Stimulated activated CD4-positive, alpha-beta T cell treated with anti-CD3 and anti-CD28 coated beads, TNF-alpha, amount 100 ng/mL, for 48 hours (primary cell): ENCODE results near the gene SORBS1.

ENCODE experiments used
- DNase-seq, 3 donors: peaks; one replicate each; pipeline ENCODE4 v3.0.0-alpha.2; 2020; ENCODE audit warnings: low read depth in 3 of 3

The SORBS1 gene

DNA sequence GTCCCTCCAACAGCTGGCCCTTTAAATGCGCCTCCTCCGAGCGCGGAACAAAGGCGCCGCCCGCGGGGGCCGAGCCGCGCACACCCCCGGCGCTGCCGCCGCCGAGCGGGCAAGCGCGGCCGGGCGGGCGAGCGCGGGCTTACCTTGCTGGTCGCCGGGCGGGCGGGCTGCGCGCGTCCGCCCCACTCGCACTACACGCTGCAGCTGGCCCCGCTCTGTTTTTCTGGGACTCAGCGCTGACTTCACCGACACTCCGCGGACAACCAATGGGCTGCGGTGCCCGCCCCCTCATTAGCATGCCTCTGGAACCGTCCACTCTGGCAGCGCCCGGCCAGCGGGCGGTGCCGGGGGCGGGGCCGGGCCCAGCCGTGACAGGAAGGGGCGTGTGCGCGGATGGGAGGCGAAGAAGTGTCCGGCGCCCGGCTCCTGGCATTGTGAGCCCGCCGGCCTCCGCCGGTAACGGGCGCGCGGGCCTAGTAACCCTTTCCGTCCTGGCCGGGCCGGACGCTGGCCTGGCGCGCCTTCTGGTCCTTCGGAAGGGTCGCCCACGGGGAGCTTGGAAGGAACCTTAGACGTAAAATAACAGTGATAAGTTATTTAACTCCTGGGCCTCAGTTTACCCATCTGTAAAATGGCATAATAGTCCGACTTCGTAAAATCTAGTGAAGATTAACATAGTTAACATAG, at the start of gene SORBS1:
Gene SORBS1 (minus strand): TSS at position 195 of the 687 bp plus-strand sequence. CDS start 120,236 bp downstream, outside the sequence.
- peak; percentile 67 to 72 (median 70) for DNase-seq

DNA sequence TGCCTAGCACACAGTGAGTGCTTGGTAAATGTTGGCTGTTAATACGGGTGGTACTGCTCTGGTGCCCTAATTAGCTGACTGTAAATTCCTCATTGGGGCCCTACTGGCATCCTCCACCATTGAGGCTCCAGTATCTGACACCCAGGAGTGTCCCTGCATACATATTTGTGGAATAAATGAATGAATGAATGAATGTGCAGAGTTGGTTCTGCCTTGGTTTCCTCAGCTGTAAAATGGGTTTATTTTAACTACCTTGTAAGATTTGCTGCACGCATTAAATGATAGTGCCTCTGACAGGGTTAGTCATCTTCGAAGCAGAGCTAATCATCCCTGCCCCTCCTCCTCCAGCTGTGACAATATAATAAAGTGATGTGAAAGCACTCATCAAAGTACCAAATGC, 49.6 kb upstream of the SORBS1 start:
- DNase-seq: no peak

DNA sequence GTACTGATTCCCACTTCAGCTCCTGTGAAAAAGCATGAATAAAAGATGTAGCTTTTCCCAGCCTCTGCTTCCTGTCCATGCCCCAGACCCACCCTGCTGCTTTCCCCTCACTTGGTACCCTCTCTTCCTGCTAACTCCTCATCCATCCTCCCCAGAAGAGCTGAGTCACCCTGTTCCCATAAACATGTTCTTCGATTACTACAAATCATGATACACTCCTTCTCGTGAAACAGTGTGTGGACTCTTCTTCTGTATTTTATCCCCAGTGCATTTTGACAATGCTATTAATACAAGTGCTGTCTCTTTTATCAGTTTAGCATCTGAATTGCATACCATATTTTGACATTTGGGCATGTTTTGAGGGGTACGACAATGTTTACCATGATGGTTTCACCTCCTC, 45.8 kb upstream of the SORBS1 start:
- DNase-seq: no peak

DNA sequence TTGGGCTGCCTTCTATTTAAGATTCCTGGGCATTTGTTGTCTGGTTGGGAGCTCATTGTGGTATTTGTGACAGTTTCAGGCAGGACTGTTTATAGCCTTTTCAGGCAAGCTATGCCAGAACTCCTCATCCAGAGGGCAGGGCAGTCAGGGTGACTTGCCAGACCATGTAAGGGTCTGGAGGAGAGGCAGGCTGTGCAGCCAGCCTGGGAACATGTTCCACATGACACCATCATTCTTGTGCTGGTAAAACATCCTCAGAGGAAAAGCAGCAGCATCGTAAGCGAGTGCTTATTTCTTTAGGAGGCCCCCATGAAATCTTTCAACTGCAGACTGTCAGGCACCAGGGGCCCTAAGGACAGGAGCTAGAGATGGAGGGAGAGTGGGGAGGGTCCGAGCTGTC, 44.0 kb upstream of the SORBS1 start:
- DNase-seq: no peak

DNA sequence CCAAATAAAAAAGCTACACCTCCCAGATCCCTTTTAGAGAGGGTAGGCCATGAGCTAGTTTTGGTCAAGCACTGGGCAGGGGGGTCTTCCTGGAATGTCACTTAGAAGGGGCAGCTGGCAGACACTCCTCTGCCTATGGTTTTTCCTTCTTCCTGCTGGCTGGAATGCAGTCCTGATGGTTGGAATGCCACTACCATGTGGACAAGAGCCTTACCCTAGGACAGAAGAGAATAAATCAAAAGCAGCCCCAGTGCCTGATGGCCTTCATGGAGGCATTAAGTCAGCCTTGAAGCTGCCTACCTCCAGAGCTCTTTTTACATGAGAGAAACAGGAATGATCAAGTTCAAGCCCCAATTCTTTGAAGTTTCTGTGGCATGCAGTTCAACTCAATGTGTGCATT, 43.5 kb upstream of the SORBS1 start:
- no peak for DNase-seq

DNA sequence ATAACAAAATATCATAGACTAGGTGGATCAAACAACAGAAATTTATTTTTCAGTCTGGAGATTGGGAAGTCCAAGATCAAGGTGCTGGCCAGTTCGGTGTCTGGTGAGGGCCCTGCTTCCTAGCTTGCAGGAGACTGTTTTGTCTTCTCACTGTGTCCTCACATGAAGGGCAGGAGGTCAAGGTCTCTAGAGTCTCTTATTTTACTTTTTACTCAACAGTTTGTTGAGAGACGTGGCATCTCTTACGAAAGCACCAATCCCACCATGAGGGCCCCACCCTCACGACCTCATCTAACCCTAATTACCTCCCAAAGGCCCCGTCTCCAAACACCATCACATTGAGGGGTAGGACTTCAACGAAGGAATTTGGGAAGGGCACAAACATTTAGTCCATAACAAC, 41.2 kb upstream of the SORBS1 start:
- no peak for DNase-seq

DNA sequence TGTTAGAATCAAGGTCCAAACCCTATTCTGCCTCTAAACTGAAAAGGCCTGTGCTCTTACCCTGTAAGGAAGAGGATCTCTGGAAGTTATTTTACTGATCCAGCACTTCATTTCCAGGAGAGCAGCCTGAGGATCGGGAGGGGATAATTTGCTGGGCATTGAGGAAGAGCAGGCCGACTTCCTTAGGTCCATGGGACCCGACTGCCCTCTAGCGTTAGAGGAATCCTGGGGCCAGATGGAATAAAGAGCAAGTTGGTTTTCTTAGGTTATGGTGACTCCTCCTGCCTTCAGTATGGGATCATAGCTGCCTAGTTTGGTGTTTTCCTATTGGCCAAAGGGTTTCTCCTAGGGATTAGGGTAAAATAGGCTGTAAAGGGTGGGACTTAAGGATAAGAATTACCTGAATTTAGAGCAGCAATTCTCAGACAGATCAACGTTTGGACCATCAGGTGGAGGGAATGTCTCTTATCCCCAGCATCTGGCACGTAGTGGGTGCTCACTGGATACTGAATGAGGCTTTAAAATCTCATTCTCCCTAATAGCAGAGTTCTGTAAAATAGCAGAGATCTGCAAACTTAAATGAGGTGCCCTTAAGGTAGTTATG, 40.0 kb upstream of the SORBS1 start:
- peak; percentile 2 to 21 (median 18) for DNase-seq

DNA sequence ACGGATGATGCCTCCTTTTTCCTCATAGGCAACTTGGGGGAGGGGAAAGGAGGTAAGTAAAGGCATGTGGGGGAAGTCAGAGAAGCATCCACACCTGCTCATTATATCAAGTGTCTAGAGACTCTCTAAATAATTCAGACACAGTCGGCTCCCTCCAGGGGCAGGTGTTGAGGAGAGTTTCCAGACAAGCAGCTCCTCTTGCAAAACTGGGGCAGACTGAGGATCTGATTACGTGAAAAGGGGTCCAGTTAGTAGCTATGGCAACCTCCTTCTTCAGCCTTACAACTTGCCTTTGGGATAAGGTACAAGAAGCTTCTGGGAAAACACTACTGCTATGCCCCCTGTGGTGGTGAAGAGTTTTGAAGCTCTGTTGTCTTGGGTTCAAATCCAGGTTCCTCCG, 39.0 kb upstream of the SORBS1 start:
- no peak for DNase-seq

DNA sequence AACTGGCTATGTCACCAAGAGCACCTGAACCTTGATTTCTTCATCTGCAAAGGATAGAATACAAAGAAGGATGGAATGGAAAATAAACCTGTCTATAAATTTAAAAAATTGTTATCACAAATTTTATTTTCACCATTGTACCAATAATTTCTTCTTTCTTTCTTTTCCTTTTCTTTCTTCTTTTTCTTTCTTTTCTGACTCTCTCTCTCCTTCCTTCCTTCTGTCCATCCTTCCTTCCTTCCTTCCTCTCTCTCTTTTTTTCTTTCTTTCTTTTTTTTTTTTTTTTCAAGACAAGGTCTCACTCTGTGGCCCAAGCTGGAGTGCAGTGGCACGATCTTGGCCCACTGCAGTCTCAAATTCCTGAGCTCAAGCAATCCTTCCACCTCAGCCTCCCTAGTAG, 36.6 kb upstream of the SORBS1 start:
- no peak for DNase-seq

DNA sequence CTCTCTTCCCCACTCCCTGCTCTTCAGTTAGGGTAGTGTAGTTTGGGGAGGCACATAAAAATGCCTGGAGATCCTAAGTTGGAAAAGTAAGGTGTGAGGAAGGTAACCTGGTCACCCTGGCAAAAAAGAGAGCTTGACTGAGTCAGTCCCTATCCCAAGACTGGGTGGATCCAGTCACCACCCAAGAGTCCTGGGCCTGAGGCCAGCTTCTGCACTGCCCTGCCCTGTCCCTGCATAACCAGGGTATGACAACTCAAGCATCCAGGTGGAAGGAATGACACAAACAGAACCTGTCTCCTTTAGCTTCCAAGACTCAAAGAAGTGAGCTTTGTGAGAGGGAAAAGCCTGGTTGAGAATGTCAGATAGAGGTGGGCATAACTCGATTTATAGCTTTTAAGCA, 26.9 kb upstream of the SORBS1 start:
- DNase-seq: no peak

DNA sequence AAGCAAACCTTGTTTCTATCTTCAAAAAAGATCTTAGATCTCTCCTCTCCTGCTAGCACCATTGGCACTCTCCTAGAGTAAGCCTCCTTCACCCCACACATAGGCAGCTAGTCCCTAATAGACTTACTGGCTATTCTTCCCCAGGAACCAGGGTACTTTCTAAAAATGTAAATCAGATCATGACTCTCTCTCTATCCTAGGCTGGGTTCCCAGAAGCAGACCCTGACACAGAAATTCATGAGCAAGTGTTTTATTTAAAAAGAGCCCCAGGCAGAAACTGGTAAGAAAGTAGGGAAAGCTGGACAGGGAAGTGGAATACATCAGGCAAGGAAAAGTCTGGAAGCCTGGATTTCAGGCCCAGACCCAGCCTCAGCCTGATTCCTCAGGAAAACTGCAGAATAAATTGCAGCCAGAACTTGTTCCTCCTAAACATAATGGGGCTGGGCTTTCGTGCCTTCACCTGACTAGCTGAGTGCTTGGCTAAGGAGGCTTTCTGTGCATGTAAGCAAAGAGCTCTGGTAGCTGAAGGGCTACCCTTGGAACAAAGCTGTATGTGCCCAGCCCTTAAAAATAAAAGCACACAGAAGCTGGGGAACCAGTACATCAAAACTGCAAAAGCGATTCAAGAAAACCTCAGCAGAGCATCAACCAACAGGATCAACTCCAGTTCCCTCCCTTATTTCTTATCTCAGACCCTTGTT, 18.8 kb upstream of the SORBS1 start:
- no peak for DNase-seq

DNA sequence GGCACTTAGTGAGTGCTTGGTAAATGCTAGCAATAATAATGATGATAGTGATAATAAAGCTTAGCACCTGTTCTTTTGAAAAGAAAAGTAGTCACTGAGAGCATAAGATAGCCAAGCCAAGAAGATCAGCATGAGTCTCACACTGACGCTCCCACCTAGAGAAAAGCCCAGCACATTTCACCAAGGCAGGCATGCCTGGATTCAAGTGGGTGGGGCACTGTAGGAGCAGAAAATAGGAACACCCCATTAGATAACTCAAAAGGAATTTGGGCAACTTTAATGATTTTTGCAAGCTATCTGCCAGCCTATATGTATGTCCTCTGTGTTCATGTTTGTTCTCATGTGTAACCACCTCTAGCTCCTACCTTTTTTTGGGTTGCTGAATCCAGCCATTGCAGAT, 18.1 kb upstream of the SORBS1 start:
- no peak for DNase-seq

DNA sequence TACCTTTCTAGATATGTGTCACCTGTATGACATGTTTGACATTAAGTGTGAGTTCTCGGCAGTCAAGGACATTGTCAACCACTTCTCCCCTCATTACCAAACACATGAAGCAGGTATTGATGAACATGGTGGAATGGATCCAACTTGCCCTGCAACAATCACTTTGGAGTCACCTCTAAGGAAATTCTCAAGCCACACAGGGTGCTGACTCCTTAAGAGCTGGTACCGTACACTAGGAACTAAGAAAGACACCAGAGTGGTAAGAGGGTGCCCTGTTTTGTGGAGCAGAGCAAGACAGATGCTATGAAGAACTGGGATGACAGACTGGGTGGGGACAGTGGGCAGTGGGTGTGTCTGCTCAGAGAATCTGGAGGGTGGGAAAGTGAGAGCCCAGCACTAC, 17.4 kb upstream of the SORBS1 start:
- no peak for DNase-seq

DNA sequence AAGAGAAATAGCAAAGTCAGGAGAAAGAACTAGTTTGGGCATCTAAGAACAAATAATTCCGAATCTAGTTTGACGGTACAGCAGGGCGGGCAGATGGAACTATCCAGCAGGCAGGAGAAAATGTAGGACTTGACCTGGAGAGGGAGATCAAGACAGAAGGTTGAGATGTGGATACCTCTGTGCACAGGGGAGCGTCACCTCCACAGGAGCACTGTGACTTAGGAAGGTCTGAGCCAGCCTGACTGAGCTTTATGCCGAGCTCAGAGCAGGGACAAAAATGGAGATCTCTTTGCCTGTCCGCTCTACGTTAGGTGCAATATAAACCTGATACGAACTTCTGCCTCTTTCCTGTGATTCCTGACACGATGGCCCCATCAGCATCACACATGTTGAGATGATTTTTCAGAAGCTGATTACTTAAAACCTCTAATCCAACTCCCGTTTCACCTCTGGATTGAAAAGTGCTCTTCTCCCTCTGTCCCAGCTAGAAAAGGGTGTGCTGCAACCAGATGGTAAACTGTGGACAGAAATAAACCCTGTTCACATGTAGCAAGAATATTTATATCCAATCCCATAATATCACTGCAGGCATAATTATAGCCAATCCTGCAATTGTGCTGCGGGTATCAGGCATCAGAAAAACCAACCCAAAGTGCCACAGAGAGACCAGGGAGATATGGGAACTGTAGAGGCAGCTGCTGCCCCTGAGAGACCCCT, 13.6 kb upstream of the SORBS1 start:
- no peak for DNase-seq

DNA sequence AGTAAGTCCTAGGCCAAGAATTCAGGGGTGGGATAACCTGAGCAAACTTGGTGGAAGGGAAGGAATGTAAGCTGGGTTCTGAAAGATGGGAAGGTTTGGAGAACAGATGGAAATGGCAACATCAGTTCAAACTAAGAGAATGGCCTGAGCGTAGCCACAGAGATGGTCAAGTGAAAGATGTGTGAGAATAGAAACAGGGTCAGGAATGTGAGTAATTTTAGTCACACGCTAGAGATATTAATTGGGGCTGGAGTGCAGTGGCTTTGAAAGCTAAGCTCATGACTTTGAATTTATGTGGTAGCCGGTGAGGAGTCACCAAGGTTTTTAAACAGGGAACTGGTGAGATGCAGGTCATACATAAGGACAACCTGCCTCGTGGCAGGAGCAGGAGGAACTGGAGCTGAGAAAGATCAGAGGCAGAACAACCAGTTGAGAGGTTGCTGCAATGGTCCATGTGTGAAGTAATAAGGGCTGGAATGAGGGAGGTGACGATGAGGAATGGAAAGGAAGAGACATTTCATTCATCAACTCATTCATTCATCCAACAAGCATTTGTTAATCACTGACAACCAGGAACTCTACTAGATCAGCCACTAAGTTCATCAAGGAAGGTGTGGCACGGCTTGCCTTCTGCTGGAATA, 12.9 kb upstream of the SORBS1 start:
- no peak for DNase-seq

DNA sequence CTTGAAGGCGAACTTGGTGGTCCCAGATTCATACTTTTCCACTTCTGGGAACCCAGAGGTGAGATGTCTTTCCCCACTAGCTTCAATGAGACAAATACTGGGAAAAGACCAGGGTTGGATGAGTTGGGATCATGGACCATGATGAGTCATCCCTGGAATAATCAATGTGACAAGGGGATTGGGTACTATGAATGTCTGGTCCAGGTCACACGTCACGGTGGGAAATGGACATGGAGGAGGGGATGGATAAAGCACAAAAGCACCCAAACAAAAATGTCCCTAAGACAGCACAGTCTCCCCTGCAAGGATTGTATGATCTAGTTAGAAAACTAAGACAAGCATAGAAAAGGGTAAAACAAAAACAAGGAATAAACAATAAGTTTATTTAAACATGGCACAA, 12.4 kb upstream of the SORBS1 start:
- DNase-seq: no peak

DNA sequence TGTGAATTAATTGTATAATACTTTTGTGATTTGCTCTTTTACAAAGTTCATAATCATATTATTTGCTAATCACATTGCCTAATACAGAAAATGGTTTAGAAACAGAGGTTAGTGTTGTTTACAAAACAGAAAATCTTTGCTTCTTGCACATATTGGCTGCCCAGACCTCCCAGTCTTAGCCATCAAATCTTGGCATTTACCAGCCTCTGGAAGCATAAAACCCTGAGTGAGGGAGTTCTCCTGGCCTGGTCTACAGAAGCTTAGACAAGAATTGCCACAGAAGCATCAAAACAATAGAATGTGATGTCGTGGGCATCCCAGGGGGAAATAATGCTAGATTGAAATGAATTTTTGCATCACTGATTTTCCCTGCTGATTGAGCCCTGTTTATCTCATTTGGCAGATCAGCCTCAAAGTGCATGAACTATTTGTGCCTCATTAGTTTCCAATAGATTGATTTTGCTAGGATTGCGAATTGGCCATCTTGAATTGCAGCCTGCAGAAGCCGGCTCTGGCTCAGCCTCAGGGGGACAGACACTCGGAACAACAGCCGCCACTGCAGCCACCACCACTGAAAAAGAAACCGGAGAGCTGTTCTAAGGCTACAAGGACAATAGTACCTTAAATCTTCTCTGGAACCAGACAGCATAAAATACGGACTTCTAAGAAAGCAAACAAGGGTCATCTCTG, 11.1 kb upstream of the SORBS1 start:
- no peak for DNase-seq

DNA sequence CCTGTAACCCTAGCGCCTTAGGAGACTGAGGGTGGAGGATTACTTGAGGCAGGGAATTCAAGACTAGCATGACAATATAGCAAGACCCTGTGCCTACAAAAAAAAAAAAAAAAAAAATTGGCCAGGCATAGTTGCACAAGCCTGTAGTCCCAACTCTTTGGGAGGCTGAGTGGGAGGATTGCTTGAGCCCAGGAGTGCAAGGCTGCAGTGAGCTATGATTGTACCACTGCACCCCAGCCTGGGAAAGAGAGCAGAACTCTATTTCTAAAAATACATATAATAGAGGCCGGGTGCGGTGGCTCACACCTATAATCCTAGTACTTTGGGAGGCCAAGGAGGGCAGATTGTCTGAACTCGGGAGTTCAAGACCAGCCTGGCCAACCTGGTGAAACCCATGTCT, 10.2 kb upstream of the SORBS1 start:
- DNase-seq: no peak

DNA sequence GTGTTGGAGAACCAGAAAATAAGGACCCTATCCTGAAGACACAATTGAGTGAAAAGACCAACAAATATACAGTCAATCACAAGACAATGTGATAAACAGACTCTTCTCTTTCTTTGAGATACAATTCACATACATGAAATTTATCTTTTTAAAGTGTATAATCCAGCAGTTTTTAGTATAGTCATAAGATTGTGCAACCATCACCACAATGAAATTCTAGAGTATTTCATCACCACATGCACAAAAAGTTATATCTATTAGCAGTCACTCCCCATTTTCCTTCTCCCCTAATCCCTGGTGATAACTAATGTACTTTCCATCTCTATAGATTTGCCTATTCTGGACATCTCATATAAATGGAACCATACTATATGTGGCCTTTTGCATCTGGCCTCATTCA, 8.2 kb upstream of the SORBS1 start:
- DNase-seq: no peak

DNA sequence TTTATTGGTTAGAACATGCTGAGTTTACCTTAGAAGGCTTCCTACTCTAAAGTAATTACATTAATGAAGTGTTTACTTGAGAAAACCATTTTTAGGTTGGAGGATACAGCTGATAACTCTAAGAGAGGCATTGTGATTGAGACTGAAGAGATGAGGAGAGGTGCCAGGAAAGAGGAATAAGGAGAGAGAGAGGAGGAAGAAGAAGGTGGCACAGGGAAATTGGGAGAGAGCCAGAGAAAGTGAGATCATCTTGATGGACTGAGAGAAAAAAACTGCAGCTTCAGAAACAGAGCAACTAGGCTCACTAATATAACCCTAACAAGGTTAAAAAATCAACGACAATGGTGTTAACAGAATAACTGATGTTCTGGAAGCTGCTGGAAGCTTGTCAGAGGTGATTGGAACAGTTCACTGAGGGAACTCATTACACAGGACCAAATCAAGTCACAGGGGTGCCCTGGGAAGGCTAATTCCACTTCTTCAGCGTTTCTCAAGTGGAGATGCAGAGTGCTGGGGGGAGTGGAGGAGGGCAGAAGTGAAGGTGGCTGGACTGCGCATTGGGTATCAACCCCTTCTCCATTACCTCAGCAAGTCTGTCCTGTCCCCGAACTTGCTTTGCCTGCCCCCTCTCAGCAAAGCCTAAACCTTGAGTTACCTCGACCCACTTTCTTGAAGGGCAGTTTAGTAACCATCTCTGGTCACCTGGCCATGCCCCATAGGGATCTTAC, 6.9 kb upstream of the SORBS1 start:
- no peak for DNase-seq

DNA sequence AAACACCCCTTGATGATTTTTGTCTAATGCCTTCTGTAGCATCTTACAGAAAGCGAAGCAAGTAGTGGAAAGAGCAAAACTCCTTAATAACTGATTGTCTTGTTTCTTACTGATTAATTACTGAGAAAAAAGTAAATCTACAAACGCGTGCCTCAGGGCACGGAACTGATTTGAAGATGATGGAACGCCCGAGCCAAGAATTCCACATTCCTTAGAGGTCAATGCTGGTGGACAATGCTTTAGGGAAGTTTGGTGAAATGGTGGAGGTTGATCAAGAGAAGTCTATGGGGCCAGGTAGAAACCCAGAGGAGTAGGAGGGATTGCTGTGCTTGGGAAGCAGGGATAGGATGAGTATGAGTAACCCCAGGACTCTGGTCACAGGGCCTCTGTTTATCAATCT, 5.0 kb upstream of the SORBS1 start:
- no peak for DNase-seq
